Hepatocyte (in vitro differentiated cells): Measurements from ENCODE around the gene TMEM38A. TPM values are rescaled to one million over a fixed set of nuclear protein-coding genes. Genes with fewer than 3 reads are reported as not detected.
"Not testable (repeated sequence)": the region's sequence is repeated elsewhere in the genome, so short reads cannot be mapped to it uniquely, and the experiment has no call there.

Experiments
- DNase-seq: peaks from one replicate; pipeline ENCODE4 v3.0.0-alpha.2; 2016; ENCODE audit warnings: low spot score
- H2AFZ ChIP-seq: fragments of 200-600 bp; sonication (generic); 2 replicates; pipeline ENCODE4 v1.6.0; 2016; ENCODE audit warnings: antibody characterized with exemption, mild to moderate bottlenecking
- H3K27ac ChIP-seq: fragments of 200-600 bp; sonication (generic); 2 replicates; pipeline ENCODE4 v1.5.1; 2016; ENCODE audit warnings: mild to moderate bottlenecking
- H3K27me3 ChIP-seq: fragments of 200-600 bp; sonication (generic); 2 replicates; pipeline ENCODE4 v1.6.1; 2016
- H3K36me3 ChIP-seq: fragments of 200-600 bp; sonication (generic); replicated peaks from 2 replicates; pipeline ENCODE4 v1.5.1; 2016; ENCODE audit warnings: low read depth; ENCODE audit not compliant: insufficient read depth
- H3K4me1 ChIP-seq: fragments of 200-600 bp; sonication (generic); 2 replicates; pipeline ENCODE4 v1.5.1; 2016; ENCODE audit warnings: mild to moderate bottlenecking, moderate library complexity; ENCODE audit not compliant: insufficient read depth
- H3K4me2 ChIP-seq: fragments of 200-600 bp; sonication (generic); 2 replicates; pipeline ENCODE4 v1.6.0; 2016
- H3K4me3 ChIP-seq: fragments of 200-600 bp; sonication (generic); 2 replicates; pipeline ENCODE4 v1.5.1; 2016; ENCODE audit warnings: mild to moderate bottlenecking
- H3K79me2 ChIP-seq: fragments of 200-600 bp; sonication (generic); 2 replicates; pipeline ENCODE4 v1.6.0; 2017; ENCODE audit warnings: mild to moderate bottlenecking
- H3K9me2 ChIP-seq: fragments of 200-600 bp; sonication (generic); replicated peaks from 2 replicates; pipeline ENCODE4 v1.6.0; 2017; ENCODE audit warnings: mild to moderate bottlenecking; ENCODE audit not compliant: insufficient read depth
- H3K9me3 ChIP-seq: fragments of 200-600 bp; sonication (generic); 2 replicates; pipeline ENCODE4 v1.5.1; 2016; ENCODE audit warnings: low read depth, mild to moderate bottlenecking
- H4K20me1 ChIP-seq: fragments of 200-600 bp; sonication (generic); 2 replicates; pipeline ENCODE4 v1.6.0; 2016; ENCODE audit warnings: mild to moderate bottlenecking; ENCODE audit not compliant: insufficient read depth, poor library complexity, severe bottlenecking
- EZH2 ChIP-seq: fragments of 200-600 bp; sonication (generic); IDR thresholded peaks from 2 replicates; pipeline ENCODE4 v1.6.1; 2016; ENCODE audit warnings: antibody characterized with exemption, mild to moderate bottlenecking, borderline replicate concordance
- EZH2phosphoT487 ChIP-seq: fragments of 200-600 bp; sonication (generic); IDR thresholded peaks from one replicate; pipeline ENCODE4 v1.6.1; 2018; ENCODE audit warnings: antibody characterized with exemption, mild to moderate bottlenecking, low read depth, moderate library complexity; ENCODE audit not compliant: unreplicated experiment, severe bottlenecking
- WGBS: methylation state at CpG from one replicate; pipeline ENCODE4 v1.1.6; 2016; ENCODE audit warnings: low lambda C conversion rate; ENCODE audit errors: missing lambda C conversion rate; 5-methylcytosine and 5-hydroxymethylcytosine counted together
- polyA plus RNA-seq: library from polyadenylated mRNA; unstranded; fragments of >200 nt; fragmentation: Nextera tagmentation; extraction: Ambion mirVana; gene quantifications from 2 replicates; pipeline ENCODE4 v1.2.1, GENCODE V29; 2016
- total RNA-seq: library from RNA; depleted of rRNA; stranded (reverse); fragments of >200 nt; gene quantifications from 2 replicates; pipeline ENCODE4 v1.2.3, GENCODE V29; 2014
- TF ChIP-seq, protein P1 (sequence below): fragments of 200-600 bp; sonication (generic); IDR thresholded peaks from 2 replicates; pipeline ENCODE4 v1.5.1; 2016; ENCODE audit warnings: antibody characterized with exemption, mild to moderate bottlenecking; ENCODE audit not compliant: poor library complexity

TMEM38A gene
- total and polyA plus RNA-seq, 2 experiments from 2014 or later: 10.2 to 10.9 TPM

DNA sequence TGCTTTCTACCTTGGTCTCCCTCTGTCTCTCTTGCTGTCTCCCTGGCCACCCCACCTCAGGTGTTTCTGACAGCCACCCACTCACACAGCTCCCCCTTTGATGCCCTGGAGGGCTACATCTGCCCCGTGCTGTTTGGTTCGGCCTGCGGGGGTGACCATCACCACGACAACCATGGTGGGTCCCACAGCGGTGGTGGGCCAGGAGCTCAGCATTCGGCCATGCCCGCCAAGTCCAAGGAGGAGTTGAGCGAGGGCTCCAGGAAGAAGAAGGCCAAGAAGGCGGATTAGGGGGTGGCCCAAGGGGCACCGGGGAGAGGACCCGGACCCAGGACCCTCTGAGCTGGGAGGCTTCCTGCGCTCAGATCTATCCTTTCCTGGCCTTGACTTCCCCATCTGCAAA lies 27.1 kb downstream of the TMEM38A start:
- TF ChIP-seq EZH2phosphoT487: no peak
- TF ChIP-seq, protein P1, sequence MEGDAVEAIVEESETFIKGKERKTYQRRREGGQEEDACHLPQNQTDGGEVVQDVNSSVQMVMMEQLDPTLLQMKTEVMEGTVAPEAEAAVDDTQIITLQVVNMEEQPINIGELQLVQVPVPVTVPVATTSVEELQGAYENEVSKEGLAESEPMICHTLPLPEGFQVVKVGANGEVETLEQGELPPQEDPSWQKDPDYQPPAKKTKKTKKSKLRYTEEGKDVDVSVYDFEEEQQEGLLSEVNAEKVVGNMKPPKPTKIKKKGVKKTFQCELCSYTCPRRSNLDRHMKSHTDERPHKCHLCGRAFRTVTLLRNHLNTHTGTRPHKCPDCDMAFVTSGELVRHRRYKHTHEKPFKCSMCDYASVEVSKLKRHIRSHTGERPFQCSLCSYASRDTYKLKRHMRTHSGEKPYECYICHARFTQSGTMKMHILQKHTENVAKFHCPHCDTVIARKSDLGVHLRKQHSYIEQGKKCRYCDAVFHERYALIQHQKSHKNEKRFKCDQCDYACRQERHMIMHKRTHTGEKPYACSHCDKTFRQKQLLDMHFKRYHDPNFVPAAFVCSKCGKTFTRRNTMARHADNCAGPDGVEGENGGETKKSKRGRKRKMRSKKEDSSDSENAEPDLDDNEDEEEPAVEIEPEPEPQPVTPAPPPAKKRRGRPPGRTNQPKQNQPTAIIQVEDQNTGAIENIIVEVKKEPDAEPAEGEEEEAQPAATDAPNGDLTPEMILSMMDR: no peak
- TF ChIP-seq EZH2: no peak
- no peak overlapping the region for H3K27ac ChIP-seq
- H3K27me3 ChIP-seq: no peaks in the 10 kb centered on the region
- H3K4me3 ChIP-seq: no peak overlapping the region
- H2AFZ ChIP-seq: no peak overlapping the region
- H3K9me2 ChIP-seq: no peaks in the 10 kb centered on the region
- H3K9me3 ChIP-seq: no peaks in the 10 kb centered on the region
- H4K20me1 ChIP-seq: no peaks in the 10 kb centered on the region
- peaks cover 3% of the 10 kb centered on the region for H3K4me1 ChIP-seq
- H3K79me2 ChIP-seq: no peaks in the 10 kb centered on the region
- no peaks in the 10 kb centered on the region for H3K36me3 ChIP-seq
- no peak for DNase-seq
- WGBS: 95% methylated on average over 12 of the region's 12 CpGs
- no peak overlapping the region for H3K4me2 ChIP-seq

DNA sequence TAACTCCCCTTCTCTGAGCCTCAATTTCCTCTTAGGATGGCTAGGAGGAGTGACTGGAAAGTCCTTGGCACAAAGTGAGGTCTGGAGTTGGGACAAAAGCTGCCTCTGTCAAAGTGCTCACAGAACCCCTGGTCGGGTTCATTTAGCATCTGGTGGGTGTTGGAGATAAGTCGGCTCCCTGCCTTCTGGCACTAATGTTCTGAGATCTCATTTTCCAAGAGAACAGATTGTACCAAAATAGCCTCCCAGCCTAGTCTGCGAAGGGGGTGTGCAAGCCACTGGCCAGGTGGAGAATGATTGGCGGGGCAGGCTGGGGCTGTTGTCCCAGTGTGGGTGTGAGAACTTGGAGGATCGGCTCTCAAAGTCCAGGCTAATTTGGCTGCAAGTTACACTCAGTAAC lies 38.0 kb downstream of the TMEM38A start:
- no peak overlapping the region for H3K27ac ChIP-seq
- H4K20me1 ChIP-seq: no peaks in the 10 kb centered on the region
- H3K36me3 ChIP-seq: no peaks in the 10 kb centered on the region
- no peak overlapping the region for H3K4me2 ChIP-seq
- no peak overlapping the region for H3K4me3 ChIP-seq
- H3K9me2 ChIP-seq: no peaks in the 10 kb centered on the region
- H3K27me3 ChIP-seq: no peaks in the 10 kb centered on the region
- no peaks in the 10 kb centered on the region for H3K79me2 ChIP-seq
- DNase-seq: no peak
- H3K4me1 ChIP-seq: no peaks in the 10 kb centered on the region
- H2AFZ ChIP-seq: no peak overlapping the region
- 79% methylated on average over 5 of the region's 5 CpGs for WGBS
- TF ChIP-seq, protein P1: no peak
- no peak for TF ChIP-seq EZH2
- no peak for TF ChIP-seq EZH2phosphoT487
- H3K9me3 ChIP-seq: no peaks in the 10 kb centered on the region

DNA sequence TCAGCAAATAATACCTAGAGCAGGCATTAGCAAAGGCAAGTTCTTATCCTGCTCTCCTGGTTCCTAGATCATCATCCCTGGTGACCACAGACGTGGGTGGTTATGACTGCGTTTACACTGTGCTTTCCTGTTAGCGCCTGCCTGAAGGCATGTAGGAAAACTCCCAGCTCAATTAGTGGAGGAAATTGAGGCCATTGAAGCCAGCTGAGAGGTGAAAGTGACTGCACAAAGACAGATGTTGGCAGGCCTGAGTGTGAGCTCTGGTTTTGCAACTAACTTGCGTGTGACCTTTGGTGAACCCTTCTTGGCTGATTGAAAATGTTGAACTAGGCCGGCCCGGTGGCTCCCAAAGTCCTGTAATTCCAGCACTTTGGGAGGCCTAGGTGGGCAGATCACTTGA lies 41.2 kb downstream of the TMEM38A start:
- Histone ChIP-seq H3K9me2 (no peaks in the 10 kb centered on the region), H3K4me1 (no peaks in the 10 kb centered on the region), H3K4me2 (no peak overlapping the region), H3K27me3 (no peaks in the 10 kb centered on the region), H3K79me2 (no peaks in the 10 kb centered on the region), H3K36me3 (no peaks in the 10 kb centered on the region), H3K9me3 (no peaks in the 10 kb centered on the region), H2AFZ (no peak overlapping the region), H3K27ac (no peak overlapping the region), H3K4me3 (no peak overlapping the region), H4K20me1 (no peaks in the 10 kb centered on the region)
- peak; percentile 23 for DNase-seq
- TF ChIP-seq EZH2 (no peak), EZH2phosphoT487 (no peak)
- TF ChIP-seq, protein P1: no peak
- WGBS: 48% methylated on average over 6 of the region's 6 CpGs

DNA sequence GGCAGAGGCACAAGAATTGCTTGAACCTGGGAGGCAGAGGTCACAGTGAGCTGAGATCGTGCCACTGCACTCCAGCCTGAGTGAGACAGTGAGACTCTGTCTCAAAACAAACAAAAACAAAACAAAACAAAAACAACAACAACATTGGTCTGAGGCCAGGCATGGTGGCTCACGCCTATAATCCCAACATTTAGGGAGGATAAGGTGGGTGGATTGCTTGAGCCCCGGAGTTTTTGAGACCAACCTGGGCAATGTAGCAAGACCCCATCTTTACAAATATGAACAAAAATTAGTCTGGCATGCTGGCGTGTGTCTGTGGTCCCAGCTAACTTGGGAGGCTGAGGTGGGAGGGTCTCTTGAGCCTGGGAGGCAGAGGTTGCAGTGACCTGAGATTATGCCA lies 42.7 kb downstream of the TMEM38A start:
- Histone ChIP-seq H3K4me3 (no peak overlapping the region), H3K27me3 (no peaks in the 10 kb centered on the region), H3K9me3 (no peaks in the 10 kb centered on the region), H3K79me2 (no peaks in the 10 kb centered on the region), H3K4me1 (no peaks in the 10 kb centered on the region), H3K36me3 (no peaks in the 10 kb centered on the region), H3K4me2 (no peak overlapping the region), H3K27ac (no peak overlapping the region), H3K9me2 (no peaks in the 10 kb centered on the region), H4K20me1 (no peaks in the 10 kb centered on the region), H2AFZ (no peak overlapping the region)
- WGBS: 87% methylated on average over 4 of the region's 4 CpGs
- no peak for DNase-seq
- TF ChIP-seq EZH2phosphoT487: no peak
- no peak for TF ChIP-seq EZH2
- TF ChIP-seq, protein P1: no peak

DNA sequence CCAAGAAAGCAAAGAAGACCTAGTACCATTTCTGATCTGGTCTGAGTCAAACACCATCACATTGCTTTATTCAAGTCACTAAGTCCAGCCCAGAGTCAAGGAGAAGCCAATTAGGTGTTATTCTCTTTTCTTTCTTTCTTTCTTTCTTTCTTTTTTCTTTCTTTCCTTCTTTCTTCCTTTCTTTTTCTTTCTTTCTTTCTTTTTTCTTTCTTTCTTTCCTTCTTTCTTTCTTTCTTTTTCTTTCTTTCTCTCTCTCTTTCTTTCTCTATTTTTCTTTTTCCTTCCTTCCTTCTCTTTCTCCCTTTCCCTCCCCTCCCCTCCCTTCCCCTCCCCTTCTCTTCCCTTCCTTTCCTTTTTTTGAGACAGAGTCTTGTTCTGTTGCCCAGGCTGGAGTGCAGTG lies 49.9 kb downstream of the TMEM38A start:
- not testable (repeated sequence) for H2AFZ ChIP-seq, H3K27me3 ChIP-seq, H3K4me2 ChIP-seq, H3K4me3 ChIP-seq, H3K9me2 ChIP-seq, H3K36me3 ChIP-seq, H3K27ac ChIP-seq, H3K9me3 ChIP-seq, H3K79me2 ChIP-seq, H4K20me1 ChIP-seq, DNase-seq, H3K4me1 ChIP-seq

DNA sequence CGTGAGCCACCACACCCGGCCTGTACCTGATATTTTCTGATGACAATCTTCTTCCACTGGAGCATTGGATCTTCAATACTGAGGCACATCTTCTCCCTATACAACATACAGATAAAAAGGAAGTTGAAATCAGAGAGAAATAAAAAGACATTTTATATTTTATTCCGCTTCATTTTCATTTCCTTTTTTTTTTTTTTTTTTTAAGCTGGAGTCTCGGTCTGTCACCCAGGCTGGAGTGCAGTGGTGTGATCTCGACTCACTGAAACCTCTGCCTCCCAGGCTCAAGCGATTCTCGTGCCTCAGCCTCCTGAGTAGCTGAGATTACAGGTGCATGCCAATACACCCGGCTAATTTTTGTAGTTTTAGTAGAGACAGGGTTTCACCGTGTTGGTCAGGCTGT lies 51.4 kb downstream of the TMEM38A start:
- DNase-seq, H3K4me2 ChIP-seq, H3K36me3 ChIP-seq, H3K4me3 ChIP-seq, H3K4me1 ChIP-seq, H3K79me2 ChIP-seq, H3K9me2 ChIP-seq, H2AFZ ChIP-seq, H3K27me3 ChIP-seq, H4K20me1 ChIP-seq, H3K27ac ChIP-seq, H3K9me3 ChIP-seq: not testable (repeated sequence)
- 83% methylated on average over 6 of the region's 9 CpGs for WGBS
